Neural progenitor cell (in vitro differentiated cells): Measurements from ENCODE around the gene HTATIP2.

Experiments
- EZH2 ChIP-seq: fragments of 200-600 bp; sonication (generic); IDR thresholded peaks from 2 replicates; pipeline ENCODE4 v1.6.1; 2017; ENCODE audit warnings: antibody characterized with exemption, mild to moderate bottlenecking, moderate library complexity
- EZH2phosphoT487 ChIP-seq: fragments of 200-600 bp; sonication (generic); IDR thresholded peaks from 2 replicates; pipeline ENCODE4 v1.6.1; 2017; ENCODE audit warnings: antibody characterized with exemption
- TF ChIP-seq, protein P1 (sequence below): fragments of 200-600 bp; sonication (generic); IDR thresholded peaks from 2 replicates; pipeline ENCODE4 v1.5.1; 2017; ENCODE audit warnings: antibody characterized with exemption, mild to moderate bottlenecking

DNA sequence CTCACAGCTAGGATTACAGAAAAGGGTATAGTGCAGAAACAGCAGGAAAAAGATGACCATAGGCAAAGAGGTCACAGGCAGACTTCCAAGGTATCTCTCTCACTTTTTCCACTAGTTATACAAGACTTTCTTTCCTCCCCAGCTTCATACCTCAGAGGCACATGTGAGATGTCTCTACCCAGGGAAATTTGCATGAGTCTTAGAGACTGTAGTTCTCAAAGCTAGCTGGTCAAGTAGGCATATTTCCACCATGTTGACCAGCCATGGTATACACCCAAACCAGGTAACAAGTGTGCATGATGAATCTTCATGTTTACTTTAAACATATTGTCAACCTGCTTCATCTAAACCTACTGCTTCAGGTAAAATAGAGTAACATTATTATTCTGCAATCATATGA lies 51.9 kb downstream of the HTATIP2 start:
- TF ChIP-seq, protein P1, sequence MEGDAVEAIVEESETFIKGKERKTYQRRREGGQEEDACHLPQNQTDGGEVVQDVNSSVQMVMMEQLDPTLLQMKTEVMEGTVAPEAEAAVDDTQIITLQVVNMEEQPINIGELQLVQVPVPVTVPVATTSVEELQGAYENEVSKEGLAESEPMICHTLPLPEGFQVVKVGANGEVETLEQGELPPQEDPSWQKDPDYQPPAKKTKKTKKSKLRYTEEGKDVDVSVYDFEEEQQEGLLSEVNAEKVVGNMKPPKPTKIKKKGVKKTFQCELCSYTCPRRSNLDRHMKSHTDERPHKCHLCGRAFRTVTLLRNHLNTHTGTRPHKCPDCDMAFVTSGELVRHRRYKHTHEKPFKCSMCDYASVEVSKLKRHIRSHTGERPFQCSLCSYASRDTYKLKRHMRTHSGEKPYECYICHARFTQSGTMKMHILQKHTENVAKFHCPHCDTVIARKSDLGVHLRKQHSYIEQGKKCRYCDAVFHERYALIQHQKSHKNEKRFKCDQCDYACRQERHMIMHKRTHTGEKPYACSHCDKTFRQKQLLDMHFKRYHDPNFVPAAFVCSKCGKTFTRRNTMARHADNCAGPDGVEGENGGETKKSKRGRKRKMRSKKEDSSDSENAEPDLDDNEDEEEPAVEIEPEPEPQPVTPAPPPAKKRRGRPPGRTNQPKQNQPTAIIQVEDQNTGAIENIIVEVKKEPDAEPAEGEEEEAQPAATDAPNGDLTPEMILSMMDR, result no peak
- TF ChIP-seq EZH2 (no peak), EZH2phosphoT487 (no peak)
